Mesenchymal stem cell (in vitro differentiated cells and primary cell): ENCODE results near the gene HHIPL1.
"Not testable (repeated sequence)": the region's sequence is repeated elsewhere in the genome, so short reads cannot be mapped to it uniquely, and the experiment has no call there.

Experiments
- DNase-seq: peaks from one replicate; pipeline ENCODE4 v3.0.0-alpha.2; 2013
- H2AFZ ChIP-seq: one replicate; pipeline ENCODE4 v1.6.1; 2013; ENCODE audit warnings: low read depth, mild to moderate bottlenecking, control low read depth, inconsistent platforms, low read length, moderate library complexity
- H2AK5ac ChIP-seq: 2 replicates; pipeline ENCODE4 v1.6.1; 2013; ENCODE audit warnings: low read length, moderate library complexity, mild to moderate bottlenecking, inconsistent platforms; ENCODE audit not compliant: severe bottlenecking
- H2BK120ac ChIP-seq: one replicate; pipeline ENCODE4 v1.6.1; 2013; ENCODE audit warnings: low read depth, mild to moderate bottlenecking, inconsistent platforms, low read length, moderate library complexity
- H2BK12ac ChIP-seq, 2 experiments: one replicate each; pipeline ENCODE4 v1.6.1; 2013; ENCODE audit warnings: inconsistent platforms in 2 of 2, low read length in 2 of 2, mild to moderate bottlenecking in 2 of 2, moderate library complexity in 2 of 2, control low read depth in 1 of 2
- H2BK15ac ChIP-seq: one replicate; pipeline ENCODE4 v1.6.1; 2013; ENCODE audit warnings: mild to moderate bottlenecking, low read depth, inconsistent platforms; ENCODE audit not compliant: poor library complexity, severe bottlenecking
- H2BK5ac ChIP-seq: 2 replicates; pipeline ENCODE4 v1.6.1; 2013; ENCODE audit warnings: low read depth, mild to moderate bottlenecking, low read length, control low read depth, inconsistent platforms; ENCODE audit not compliant: poor library complexity, severe bottlenecking
- H3K14ac ChIP-seq, 2 experiments: one replicate each; pipeline ENCODE4 v1.6.1; 2013; ENCODE audit warnings: inconsistent platforms in 2 of 2, low read length in 2 of 2, control low read depth in 1 of 2, mild to moderate bottlenecking in 1 of 2, moderate library complexity in 1 of 2
- H3K18ac ChIP-seq, 2 experiments: one replicate each; pipeline ENCODE4 v1.6.1; 2013; ENCODE audit warnings: inconsistent platforms in 2 of 2, low read length in 2 of 2, control low read depth in 1 of 2, low read depth in 1 of 2, mild to moderate bottlenecking in 1 of 2
- H3K23ac ChIP-seq, 2 experiments: one replicate each; pipeline ENCODE4 v1.6.1; 2013; ENCODE audit warnings: inconsistent platforms in 2 of 2, low read length in 2 of 2, mild to moderate bottlenecking in 2 of 2, moderate library complexity in 2 of 2, control low read depth in 1 of 2
- H3K27ac ChIP-seq: 2 replicates; pipeline ENCODE4 v1.5.1; 2013; ENCODE audit warnings: mild to moderate bottlenecking, moderate library complexity, low read length, control low read depth, inconsistent platforms; ENCODE audit not compliant: poor library complexity, severe bottlenecking
- H3K27me3 ChIP-seq, 2 experiments: 2 replicates each; pipeline versions ENCODE4 v1.6.1 to v1.7.0; 2013; ENCODE audit warnings: low read length in 2 of 2, mild to moderate bottlenecking in 2 of 2, moderate library complexity in 2 of 2, control low read depth in 1 of 2, inconsistent platforms in 1 of 2; ENCODE audit not compliant: control insufficient read depth in 1 of 2, insufficient read depth in 1 of 2
- H3K36me3 ChIP-seq, 2 experiments: 2 replicates each; pipeline versions ENCODE4 v1.6.1 to v1.7.0; 2013; ENCODE audit warnings: low read length in 2 of 2, control low read depth in 1 of 2, inconsistent platforms in 1 of 2, low read depth in 1 of 2, mild to moderate bottlenecking in 1 of 2; ENCODE audit not compliant: insufficient read depth in 2 of 2, control insufficient read depth in 1 of 2
- H3K4ac ChIP-seq, 2 experiments: one replicate each; pipeline ENCODE4 v1.6.1; 2013; ENCODE audit warnings: inconsistent platforms in 2 of 2, low read length in 2 of 2, mild to moderate bottlenecking in 2 of 2, moderate library complexity in 2 of 2, control low read depth in 1 of 2, low read depth in 1 of 2
- H3K4me1 ChIP-seq: 2 replicates; pipeline ENCODE4 v1.6.1; 2013; ENCODE audit warnings: low read depth, low read length, control low read depth; ENCODE audit not compliant: control insufficient read depth, insufficient read depth
- H3K4me2 ChIP-seq: 2 replicates; pipeline ENCODE4 v1.6.1; 2013; ENCODE audit warnings: low read length, mild to moderate bottlenecking, inconsistent platforms; ENCODE audit not compliant: poor library complexity, severe bottlenecking
- H3K4me3 ChIP-seq, 2 experiments: 2 replicates each; pipeline versions ENCODE4 v1.5.1 to v1.7.0; 2013; ENCODE audit warnings: low read length in 2 of 2, mild to moderate bottlenecking in 2 of 2, control low read depth in 1 of 2, low read depth in 1 of 2; ENCODE audit not compliant: insufficient read depth in 1 of 2
- H3K79me1 ChIP-seq: replicated peaks from 2 replicates; pipeline ENCODE4 v1.6.1; 2013; ENCODE audit warnings: mild to moderate bottlenecking, control low read depth, low read length, inconsistent platforms; ENCODE audit not compliant: poor library complexity, severe bottlenecking
- H3K9ac ChIP-seq: 2 replicates; pipeline ENCODE4 v1.7.0; 2013; ENCODE audit warnings: mild to moderate bottlenecking, low read length, moderate library complexity
- H3K9me3 ChIP-seq: 2 replicates; pipeline ENCODE4 v1.7.0; 2013; ENCODE audit warnings: mild to moderate bottlenecking, low read length; ENCODE audit not compliant: control insufficient read depth
- H4K8ac ChIP-seq: one replicate; pipeline ENCODE4 v1.6.1; 2013; ENCODE audit warnings: inconsistent platforms, mild to moderate bottlenecking, low read length, moderate library complexity
- H4K91ac ChIP-seq: one replicate; pipeline ENCODE4 v1.6.1; 2013; ENCODE audit warnings: mild to moderate bottlenecking, low read length, inconsistent platforms
- WGBS: methylation state at CpG from one replicate; pipeline ENCODE4 v1.1.7; 2013; ENCODE audit warnings: mixed read lengths; 5-methylcytosine and 5-hydroxymethylcytosine counted together

Gene HHIPL1

DNA sequence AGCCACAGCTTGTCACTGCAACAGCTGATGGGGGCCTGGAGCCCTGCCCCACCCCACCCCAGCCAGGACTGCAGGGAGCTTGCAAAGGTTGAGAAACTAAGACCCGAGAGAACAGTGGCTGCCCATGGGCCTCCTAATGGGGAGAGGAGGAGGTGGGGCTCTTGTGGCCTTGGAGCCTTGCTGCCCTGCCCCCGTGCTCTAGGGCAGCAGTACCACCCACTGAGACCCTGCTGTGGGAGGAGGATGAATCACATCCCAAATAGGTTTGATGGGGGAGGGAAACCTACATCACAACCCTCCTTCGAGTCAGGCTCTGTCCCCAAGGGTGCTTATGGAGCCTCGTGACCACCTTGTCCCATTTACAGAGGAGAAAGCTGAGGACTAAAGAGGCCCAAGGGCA lies 15.9 kb downstream of the HHIPL1 start:
- Histone ChIP-seq H4K8ac (no peak overlapping the region), H3K9ac (no peak overlapping the region), H2BK120ac (no peak overlapping the region), H3K18ac (no peak overlapping the region), H3K14ac (no peak overlapping the region), H3K27ac (no peak overlapping the region), H3K4me2 (no peak overlapping the region), H3K4ac (no peak overlapping the region), H4K91ac (no peak overlapping the region), H2BK12ac (no peak overlapping the region), H2BK5ac (no peak overlapping the region), H2AK5ac (no peak overlapping the region), H3K79me1 (no peaks in the 10 kb centered on the region), H3K4me1 (peaks cover 14% of the 10 kb centered on the region), H3K4me3 (no peak overlapping the region), H3K36me3 (peaks cover 0 to 6% of the 10 kb centered on the region in 2 experiments), H3K9me3 (no peaks in the 10 kb centered on the region), H2AFZ (no peak overlapping the region), H3K23ac (no peak overlapping the region), H3K27me3 (peaks cover 0 to 16% of the 10 kb centered on the region in 2 experiments), H2BK15ac (no peak overlapping the region)
- 49% methylated on average over 4 of the region's 4 CpGs for whole genome bisulfite sequencing
- DNase-seq, result no peak

GRCh38 chr14:99661206-99661605 lies 16.3 kb downstream of the HHIPL1 start:
- Histone ChIP-seq H3K27me3 (peaks cover 0 to 16% of the 10 kb centered on the region in 2 experiments), H3K4me1 (peaks cover 14% of the 10 kb centered on the region)
- not testable (repeated sequence) for H4K91ac ChIP-seq, H3K36me3 ChIP-seq, H3K27ac ChIP-seq, H3K14ac ChIP-seq, H3K4ac ChIP-seq, H3K9me3 ChIP-seq, H3K23ac ChIP-seq, H3K9ac ChIP-seq, H4K8ac ChIP-seq, H2AFZ ChIP-seq, H3K4me2 ChIP-seq, H3K18ac ChIP-seq, H2BK120ac ChIP-seq, H2BK15ac ChIP-seq, H2BK12ac ChIP-seq, H2AK5ac ChIP-seq, H3K79me1 ChIP-seq, H3K4me3 ChIP-seq, H2BK5ac ChIP-seq, DNase-seq

GRCh38 chr14:99662846-99663245 lies 17.9 kb downstream of the HHIPL1 start:
- Histone ChIP-seq H2BK12ac (no peak overlapping the region), H2BK120ac (no peak overlapping the region), H3K9ac (no peak overlapping the region), H3K4ac (no peak overlapping the region), H3K14ac (no peak overlapping the region), H3K23ac (no peak overlapping the region), H3K18ac (no peak overlapping the region), H2BK15ac (no peak overlapping the region), H2AK5ac (no peak overlapping the region), H3K4me1 (peaks cover 14% of the 10 kb centered on the region), H3K4me2 (no peak overlapping the region), H3K27ac (no peak overlapping the region), H2BK5ac (no peak overlapping the region), H4K91ac (no peak overlapping the region), H4K8ac (no peak overlapping the region), H3K9me3 (no peaks in the 10 kb centered on the region), H3K79me1 (no peaks in the 10 kb centered on the region), H3K27me3 (peaks cover 3 to 16% of the 10 kb centered on the region in 2 experiments), H3K36me3 (peaks cover 0 to 6% of the 10 kb centered on the region in 2 experiments), H3K4me3 (no peak overlapping the region), H2AFZ (no peak overlapping the region)
- no peak for DNase-seq
- WGBS, result 92% methylated on average over 10 of the region's 10 CpGs

GRCh38 chr14:99663386-99664057 lies 18.6 kb downstream of the HHIPL1 start:
- Histone ChIP-seq H2BK5ac (no peak overlapping the region), H3K27ac (no peak overlapping the region), H4K8ac (no peak overlapping the region), H3K9me3 (no peaks in the 10 kb centered on the region), H3K4me1 (peaks cover 14% of the 10 kb centered on the region), H4K91ac (no peak overlapping the region), H3K14ac (no peak overlapping the region), H3K27me3 (peaks cover 3 to 11% of the 10 kb centered on the region in 2 experiments), H3K4me3 (no peak overlapping the region), H2AK5ac (no peak overlapping the region), H2BK15ac (no peak overlapping the region), H3K4me2 (no peak overlapping the region), H3K36me3 (peaks cover 0 to 6% of the 10 kb centered on the region in 2 experiments), H3K23ac (no peak overlapping the region), H3K9ac (no peak overlapping the region), H3K18ac (no peak overlapping the region), H3K79me1 (no peaks in the 10 kb centered on the region), H2BK120ac (no peak overlapping the region), H3K4ac (no peak overlapping the region), H2AFZ (no peak overlapping the region), H2BK12ac (no peak overlapping the region)
- no peak for DNase-seq
- 73% methylated on average over 10 of the region's 12 CpGs for WGBS
